Pancreas (tissue), 10 donors: ENCODE results near the gene PIR. TPM values are rescaled to one million over a fixed set of nuclear protein-coding genes. Genes with fewer than 3 reads are reported as not detected.

ENCODE experiments used
- ATAC-seq, 4 donors: fragments of 200-7000 bp; cut with Tn5 transposase; one replicate each; pipeline versions ENCODE4 v1.8.0 to v1.9.1; 2020; ENCODE audit warnings: mild to moderate bottlenecking in 4 of 4, moderate library complexity in 4 of 4
- DNase-seq, 6 donors: peaks; one replicate each; pipeline ENCODE4 v3.0.0-alpha.2; 2020
- FAIRE-seq: peaks from 2 replicates; lab custom pipeline; 2012; peaks lifted over from hg19 to GRCh38; lab: Jason Lieb, UNC
- H3K27ac ChIP-seq, 4 donors: fragments of 200-600 bp; sonication (generic); 1 replicate in 3 of 4; 2 replicates in 1 of 4; pipeline versions ENCODE4 v1.5.0 to v1.8.0; 2020
- H3K27me3 ChIP-seq, 4 donors: fragments of 200-600 bp; one replicate each; pipeline ENCODE4 v1.8.0; 2021
- H3K36me3 ChIP-seq, 3 donors: fragments of 200-600 bp; sonication (generic) in 1 of 3; one replicate each; pipeline versions ENCODE4 v1.5.0 to v1.8.0; 2020 to 2021
- H3K4me1 ChIP-seq, 3 donors: fragments of 200-600 bp; one replicate each; pipeline ENCODE4 v1.8.0; 2021
- H3K4me3 ChIP-seq, 4 donors: fragments of 200-600 bp; sonication (generic) in 2 of 4; one replicate each; pipeline versions ENCODE4 v1.5.0 to v1.8.0; 2020 to 2021
- H3K9me3 ChIP-seq, 4 donors: fragments of 200-600 bp; one replicate each; pipeline ENCODE4 v1.8.0; 2021
- WGBS, 2 donors: extraction: QIAGEN DNeasy Blood & Tissue Kit; methylation state at CpG; one replicate each; pipeline ENCODE4 v1.1.7; 2013; 5-methylcytosine and 5-hydroxymethylcytosine counted together
- intact Hi-C, 3 donors: fragments of 100-400 bp; cut with DNase I; formaldehyde crosslinking; loops; one replicate each; pipeline versions ENCODE4 v1.11.1 to v1.14.2; 2022
- polyA plus RNA-seq, 2 donors: library from polyadenylated mRNA; stranded (reverse); fragments of 200-250 nt; gene quantifications; one replicate each; pipeline ENCODE4 v1.2.3, GENCODE V29; 2013
- total RNA-seq, 6 donors: library from RNA; stranded (reverse); fragmentation: NEBNext Ultra II Directional in 4 of 6; extraction: Animal tissue kit (Norgen Biotek cat#: 25700) in 4 of 6; gene quantifications; one replicate each; pipeline versions ENCODE4 v1.2.1 to v1.2.4, GENCODE V29; 2021 to 2023
- TF ChIP-seq, protein P1 (sequence below), 4 donors: fragments of 200-600 bp; sonication (generic) in 3 of 4; IDR thresholded peaks; one replicate each; pipeline versions ENCODE4 v1.5.0 to v1.8.0; 2021; ENCODE audit warnings: antibody characterized with exemption in 4 of 4
- donor health status: healthy with polysubstance abuse.
- donor health status: DM: no; HTN: no; CAD: no; lungs with moderate emphysema.
- donor health status: DM: no; HTN: no; CAD: no.
- donor health status: control.
- donor health status: control.
- donor health status: Bipolar disorder and iron deficiency.
- donor health status: DM: yes; HTN: yes; CAD: no.
- donor health status: DM: no; HTN: no; CAD: no.
- donor health status: DM: no; HTN: no; CAD: no.
- donor health status: DM: yes; HTN: yes; CAD: no.

PIR gene
- total and polyA plus RNA-seq, 8 donors = 1.1 to 7.0 (median 1.9) TPM

DNA sequence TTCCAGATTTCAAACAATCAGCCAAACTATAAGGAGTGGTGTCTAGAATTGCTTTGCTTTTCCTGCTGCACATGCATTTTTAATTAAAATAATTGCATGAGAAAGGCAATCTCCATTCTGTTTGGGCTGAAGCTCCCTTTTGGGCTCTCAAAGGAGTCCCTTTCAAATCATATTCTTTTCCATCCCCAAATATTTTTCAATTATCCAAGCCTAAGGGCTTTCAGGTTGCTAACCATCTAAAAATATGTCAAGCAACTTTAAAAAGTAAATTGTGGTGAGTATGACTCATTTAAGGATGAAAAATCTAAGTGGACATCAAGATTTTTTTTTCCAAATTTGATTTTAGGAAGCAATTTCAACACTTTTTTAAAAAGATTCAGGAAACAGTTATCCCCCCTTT lies 28.4 kb downstream of the PIR start:
- no peaks in the 10 kb centered on the region for H3K4me1 ChIP-seq
- no peaks in the 10 kb centered on the region for H3K9me3 ChIP-seq
- no peak for FAIRE-seq
- TF ChIP-seq, protein P1, sequence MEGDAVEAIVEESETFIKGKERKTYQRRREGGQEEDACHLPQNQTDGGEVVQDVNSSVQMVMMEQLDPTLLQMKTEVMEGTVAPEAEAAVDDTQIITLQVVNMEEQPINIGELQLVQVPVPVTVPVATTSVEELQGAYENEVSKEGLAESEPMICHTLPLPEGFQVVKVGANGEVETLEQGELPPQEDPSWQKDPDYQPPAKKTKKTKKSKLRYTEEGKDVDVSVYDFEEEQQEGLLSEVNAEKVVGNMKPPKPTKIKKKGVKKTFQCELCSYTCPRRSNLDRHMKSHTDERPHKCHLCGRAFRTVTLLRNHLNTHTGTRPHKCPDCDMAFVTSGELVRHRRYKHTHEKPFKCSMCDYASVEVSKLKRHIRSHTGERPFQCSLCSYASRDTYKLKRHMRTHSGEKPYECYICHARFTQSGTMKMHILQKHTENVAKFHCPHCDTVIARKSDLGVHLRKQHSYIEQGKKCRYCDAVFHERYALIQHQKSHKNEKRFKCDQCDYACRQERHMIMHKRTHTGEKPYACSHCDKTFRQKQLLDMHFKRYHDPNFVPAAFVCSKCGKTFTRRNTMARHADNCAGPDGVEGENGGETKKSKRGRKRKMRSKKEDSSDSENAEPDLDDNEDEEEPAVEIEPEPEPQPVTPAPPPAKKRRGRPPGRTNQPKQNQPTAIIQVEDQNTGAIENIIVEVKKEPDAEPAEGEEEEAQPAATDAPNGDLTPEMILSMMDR (IDR thresholded peaks at IDR 0.05) = no peak
- H3K27ac ChIP-seq = no peak overlapping the region
- no peak for DNase-seq
- intact Hi-C loops = loop anchor here in 2 of 3 donors (5.0 kb wide), 1 partner anchor 117 kb away; no protein-coding TSS in a partner anchor
- no peak overlapping the region for H3K4me3 ChIP-seq
- H3K27me3 ChIP-seq = peaks cover 0 to 36% (median 7%) of the 10 kb centered on the region in 4 donors
- ATAC-seq = no peak
- H3K36me3 ChIP-seq = no peaks in the 10 kb centered on the region

DNA sequence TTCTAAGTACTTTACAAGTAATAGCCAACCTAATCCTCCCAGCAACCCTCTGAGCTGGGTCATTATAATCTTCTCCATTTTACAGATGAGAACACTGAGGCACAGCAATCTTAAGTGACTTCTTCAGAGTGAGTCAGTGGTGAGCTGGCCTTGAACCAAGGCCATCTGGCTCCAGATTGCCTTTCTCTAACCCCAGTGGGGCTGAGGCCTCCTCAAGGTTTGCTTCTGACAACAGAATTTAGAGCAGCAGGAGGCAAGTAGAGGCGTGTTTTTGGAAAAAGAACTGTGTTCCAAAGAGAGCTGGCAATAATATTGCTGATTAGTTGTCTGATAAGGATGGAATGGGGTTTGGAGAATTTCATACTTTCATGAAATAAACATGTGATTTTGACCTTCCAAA lies 41.2 kb downstream of the PIR start:
- H3K4me3 ChIP-seq = no peak overlapping the region
- TF ChIP-seq, protein P1 (IDR thresholded peaks at IDR 0.05) = no peak
- H3K36me3 ChIP-seq = no peaks in the 10 kb centered on the region
- H3K9me3 ChIP-seq = no peaks in the 10 kb centered on the region
- peaks cover 0 to 22% (median 0%) of the 10 kb centered on the region in 4 donors for H3K27me3 ChIP-seq
- FAIRE-seq = no peak
- ATAC-seq = no peak
- H3K4me1 ChIP-seq = no peaks in the 10 kb centered on the region
- intact Hi-C loops = no loop called here
- 61 to 78% methylated on average over 1 of the region's 1 CpG for WGBS, 2 donors
- no peak overlapping the region for H3K27ac ChIP-seq
- no peak for DNase-seq

DNA sequence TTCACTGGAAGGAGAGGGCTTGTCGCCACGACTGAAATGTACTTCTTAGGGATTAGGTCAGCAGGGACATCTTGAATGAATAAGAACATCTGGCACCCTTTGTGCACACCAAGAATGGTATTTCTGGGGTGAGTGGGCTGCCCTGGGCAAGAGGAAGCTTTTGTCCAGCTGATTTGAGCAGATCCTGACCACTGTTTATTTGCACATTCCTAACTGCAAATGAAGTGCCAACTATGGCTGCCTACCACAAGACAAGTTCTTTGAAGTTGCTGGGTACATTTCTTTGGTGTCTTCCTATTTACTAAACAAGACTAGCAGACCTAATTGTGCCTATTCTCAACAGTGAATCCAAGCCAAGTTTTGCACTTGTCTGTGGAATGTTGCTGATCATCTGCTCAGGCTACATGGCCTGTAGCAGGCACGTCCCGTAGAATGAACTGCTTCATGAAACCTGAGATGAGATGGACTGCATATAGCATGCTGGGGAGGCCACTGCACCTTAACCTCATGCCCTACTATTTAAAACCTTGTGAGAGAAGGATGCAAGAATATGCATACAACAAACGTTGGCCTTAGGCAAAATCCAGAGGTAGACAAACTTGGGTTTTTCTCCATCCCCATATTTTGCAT lies 45.0 kb downstream of the PIR start:
- no peaks in the 10 kb centered on the region for H3K36me3 ChIP-seq
- no peak for FAIRE-seq
- peaks cover 0 to 15% (median 0%) of the 10 kb centered on the region in 4 donors for H3K27me3 ChIP-seq
- WGBS, 2 donors = 65 to 70% methylated on average over 5 of the region's 5 CpGs
- intact Hi-C loops = no loop called here
- no peak overlapping the region for H3K4me3 ChIP-seq
- no peak overlapping the region for H3K27ac ChIP-seq
- TF ChIP-seq, protein P1 (IDR thresholded peaks at IDR 0.05) = no peak
- no peaks in the 10 kb centered on the region for H3K9me3 ChIP-seq
- no peak for ATAC-seq
- H3K4me1 ChIP-seq = no peaks in the 10 kb centered on the region
- DNase-seq = no peak

DNA sequence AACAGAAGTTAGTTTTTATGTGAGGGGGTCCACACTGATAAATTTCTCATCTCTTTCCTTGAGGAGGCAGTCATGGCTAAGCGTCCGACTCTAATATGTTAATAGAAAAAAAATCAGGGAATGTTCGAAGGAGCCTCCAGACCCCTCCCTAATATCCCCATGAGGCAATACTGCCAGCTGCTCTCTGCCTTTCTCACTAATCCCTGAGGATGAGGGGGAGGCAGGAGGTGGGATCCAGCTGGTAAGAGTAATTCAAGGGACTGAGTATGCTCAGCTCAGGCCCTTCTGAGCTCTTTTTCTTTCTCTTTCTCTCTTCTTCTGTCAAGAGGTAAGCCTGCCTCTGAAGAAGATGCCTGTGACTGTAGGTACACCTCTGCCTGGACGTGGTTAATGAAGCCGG lies 51.7 kb downstream of the PIR start:
- DNase-seq (no peak), FAIRE-seq (no peak), ATAC-seq (no peak)
- Histone ChIP-seq H3K27me3 (peaks cover 0 to 7% (median 0%) of the 10 kb centered on the region in 4 donors), H3K36me3 (no peaks in the 10 kb centered on the region), H3K4me3 (no peak overlapping the region), H3K4me1 (no peaks in the 10 kb centered on the region), H3K27ac (no peak overlapping the region), H3K9me3 (no peaks in the 10 kb centered on the region)
- intact Hi-C loops = no loop called here
- TF ChIP-seq, protein P1 (IDR thresholded peaks at IDR 0.05) = no peak
- WGBS, 2 donors = 69 to 81% methylated on average over 5 of the region's 5 CpGs

DNA sequence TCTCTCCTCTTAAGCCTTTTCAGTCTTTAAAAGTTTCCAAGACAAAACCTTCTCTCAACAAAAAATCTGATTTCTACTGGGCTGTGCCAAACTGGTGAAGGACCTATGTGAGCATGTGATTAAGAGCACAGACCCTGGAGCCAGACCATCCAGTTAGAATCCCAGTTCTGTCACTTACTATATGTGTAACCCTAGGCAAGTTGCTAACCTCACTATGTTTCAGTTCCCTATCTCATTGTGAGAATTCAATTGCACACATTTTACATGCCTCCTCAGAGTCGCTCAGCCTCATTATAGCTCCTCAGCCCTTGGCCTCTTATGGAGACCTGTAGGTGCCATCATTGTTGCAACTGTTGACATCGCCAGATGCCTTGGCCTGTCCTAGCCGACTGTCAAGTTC lies 54.8 kb downstream of the PIR start:
- FAIRE-seq (no peak), DNase-seq (no peak), ATAC-seq (peak in 1 of 4 donors; percentile 23)
- WGBS, 2 donors = 78 to 93% methylated on average over 3 of the region's 3 CpGs
- intact Hi-C loops = no loop called here
- Histone ChIP-seq H3K4me3 (no peak overlapping the region), H3K9me3 (no peaks in the 10 kb centered on the region), H3K36me3 (no peaks in the 10 kb centered on the region), H3K27me3 (peaks cover 0 to 7% (median 0%) of the 10 kb centered on the region in 4 donors), H3K4me1 (no peaks in the 10 kb centered on the region), H3K27ac (no peak overlapping the region)
- TF ChIP-seq, protein P1 (IDR thresholded peaks at IDR 0.05) = no peak
